GM19372 (cell line): ENCODE measurements around the gene CORO6.
A peak's percentile ranks its signal among the peaks of the same experiment; 100 is the strongest.

ENCODE experiments used
- ATAC-seq: cut with Tn5 transposase; IDR thresholded peaks from one replicate; pipeline ENCODE4 v1.9.1; 2021; ENCODE audit warnings: mild to moderate bottlenecking, low read depth, moderate library complexity; ENCODE audit not compliant: unreplicated experiment

Gene CORO6

GRCh38 chr17:29567554-29568330 lies 55.0 kb downstream of the CORO6 start:
- ATAC-seq: peak; percentile 32

- peak; percentile 17 for ATAC-seq
These were observed 55.5 kb downstream of the CORO6 start for GRCh38 chr17:29567304-29567553.

- ATAC-seq: peak; percentile 31
These were observed 56.0 kb downstream of the CORO6 start, which contains the start of gene ABHD15 for GRCh38 chr17:29566473-29567303. Gene ABHD15, minus strand, starts transcription at chr17:29567037. Its CDS starts 71 bp downstream, at chr17:29566966.

GRCh38 chr17:29565643-29566472 lies 56.9 kb downstream of the CORO6 start:
- no peak for ATAC-seq
